WTC11 (cell line): Measurements from ENCODE around the gene ZNF341.

Experiments used
- ATF1 ChIP-seq: sonication (generic); formaldehyde crosslinking; IDR thresholded peaks from 2 replicates; pipeline ENCODE4 v1.8.1; 2023; ENCODE audit warnings: mild to moderate bottlenecking, moderate library complexity, missing genetic modification reagents
- SMAD3 ChIP-seq: sonication (generic); formaldehyde crosslinking; IDR thresholded peaks from 2 replicates; pipeline ENCODE4 v1.8.0; 2022; ENCODE audit warnings: missing genetic modification reagents, mild to moderate bottlenecking, borderline replicate concordance
- SMAD4 ChIP-seq: sonication (generic); formaldehyde crosslinking; IDR thresholded peaks from 2 replicates; pipeline ENCODE4 v1.8.0; 2022; ENCODE audit warnings: mild to moderate bottlenecking, missing genetic modification reagents
- ZNF232 ChIP-seq: sonication (generic); formaldehyde crosslinking; IDR thresholded peaks from 2 replicates; pipeline ENCODE4 v1.8.0; 2022; ENCODE audit warnings: mild to moderate bottlenecking, missing genetic modification reagents
- ZNF317 ChIP-seq: sonication (generic); formaldehyde crosslinking; IDR thresholded peaks from 2 replicates; pipeline ENCODE4 v1.8.1; 2023; ENCODE audit warnings: low read depth, mild to moderate bottlenecking, moderate library complexity, missing genetic modification reagents, borderline replicate concordance
- TF ChIP-seq, protein P1 (sequence below): fragments of 250-450 bp; sonication (Bioruptor Pico); IDR thresholded peaks from 2 replicates; pipeline ENCODE4 v2.1.2; 2022; ENCODE audit warnings: mild to moderate bottlenecking, moderate library complexity
- TF ChIP-seq, protein P2 (sequence below): fragments of 200-600 bp; IDR thresholded peaks from 2 replicates; pipeline ENCODE4 v1.8.0; 2022; ENCODE audit warnings: antibody characterized with exemption

DNA sequence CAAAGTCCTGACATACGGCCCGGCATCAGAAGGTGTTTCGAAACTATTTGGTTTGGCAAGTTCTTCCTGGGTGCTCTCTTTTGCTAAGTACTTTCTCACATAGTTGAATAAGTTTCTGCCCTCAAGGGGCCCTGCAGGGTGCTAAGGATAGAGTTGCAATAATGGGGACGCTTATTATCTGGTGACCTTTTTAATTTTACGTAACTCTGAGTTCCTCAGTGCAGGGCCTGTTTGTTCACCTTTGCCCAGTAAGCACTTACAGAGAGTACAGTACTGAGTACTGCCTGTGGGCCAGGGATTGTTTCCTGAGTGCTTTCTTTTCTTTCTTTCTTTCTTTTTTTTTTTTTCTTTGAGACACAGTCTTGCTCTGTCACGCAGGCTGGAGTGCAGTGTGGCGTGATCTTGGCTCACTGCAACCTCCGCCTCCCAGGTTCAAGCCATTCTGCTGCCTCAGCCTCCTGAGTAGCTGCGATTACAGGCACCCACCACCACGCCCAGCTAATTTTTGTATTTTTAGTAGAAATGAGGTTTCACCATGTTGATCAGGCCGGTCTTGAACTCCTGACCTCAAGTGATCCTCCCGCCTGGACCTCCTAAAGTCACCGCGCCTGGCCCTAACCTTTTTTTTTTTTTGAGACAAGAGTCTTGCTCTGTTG lies 7.2 kb upstream of the ZNF341 start:
- TF ChIP-seq SMAD3 (CRISPR knock-in tag) (no peak), ZNF232 (CRISPR knock-in tag) (no peak), SMAD4 (CRISPR knock-in tag) (no peak), ATF1 (no peak), ZNF317 (CRISPR knock-in tag) (no peak)
- TF ChIP-seq, protein P1, sequence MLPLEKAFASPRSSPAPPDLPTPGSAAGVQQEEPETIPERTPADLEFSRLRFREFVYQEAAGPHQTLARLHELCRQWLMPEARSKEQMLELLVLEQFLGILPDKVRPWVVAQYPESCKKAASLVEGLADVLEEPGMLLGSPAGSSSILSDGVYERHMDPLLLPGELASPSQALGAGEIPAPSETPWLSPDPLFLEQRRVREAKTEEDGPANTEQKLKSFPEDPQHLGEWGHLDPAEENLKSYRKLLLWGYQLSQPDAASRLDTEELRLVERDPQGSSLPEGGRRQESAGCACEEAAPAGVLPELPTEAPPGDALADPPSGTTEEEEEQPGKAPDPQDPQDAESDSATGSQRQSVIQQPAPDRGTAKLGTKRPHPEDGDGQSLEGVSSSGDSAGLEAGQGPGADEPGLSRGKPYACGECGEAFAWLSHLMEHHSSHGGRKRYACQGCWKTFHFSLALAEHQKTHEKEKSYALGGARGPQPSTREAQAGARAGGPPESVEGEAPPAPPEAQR (CRISPR knock-in tag), result no peak
- TF ChIP-seq, protein P2, sequence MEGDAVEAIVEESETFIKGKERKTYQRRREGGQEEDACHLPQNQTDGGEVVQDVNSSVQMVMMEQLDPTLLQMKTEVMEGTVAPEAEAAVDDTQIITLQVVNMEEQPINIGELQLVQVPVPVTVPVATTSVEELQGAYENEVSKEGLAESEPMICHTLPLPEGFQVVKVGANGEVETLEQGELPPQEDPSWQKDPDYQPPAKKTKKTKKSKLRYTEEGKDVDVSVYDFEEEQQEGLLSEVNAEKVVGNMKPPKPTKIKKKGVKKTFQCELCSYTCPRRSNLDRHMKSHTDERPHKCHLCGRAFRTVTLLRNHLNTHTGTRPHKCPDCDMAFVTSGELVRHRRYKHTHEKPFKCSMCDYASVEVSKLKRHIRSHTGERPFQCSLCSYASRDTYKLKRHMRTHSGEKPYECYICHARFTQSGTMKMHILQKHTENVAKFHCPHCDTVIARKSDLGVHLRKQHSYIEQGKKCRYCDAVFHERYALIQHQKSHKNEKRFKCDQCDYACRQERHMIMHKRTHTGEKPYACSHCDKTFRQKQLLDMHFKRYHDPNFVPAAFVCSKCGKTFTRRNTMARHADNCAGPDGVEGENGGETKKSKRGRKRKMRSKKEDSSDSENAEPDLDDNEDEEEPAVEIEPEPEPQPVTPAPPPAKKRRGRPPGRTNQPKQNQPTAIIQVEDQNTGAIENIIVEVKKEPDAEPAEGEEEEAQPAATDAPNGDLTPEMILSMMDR, result no peak
